Retinal pigment epithelial cell (primary cell): Measurements from ENCODE around the gene LCA5L.

Source experiments
- DNase-seq: peaks from one replicate; pipeline ENCODE4 v3.0.0-alpha.2; 2010; ENCODE audit warnings: low read depth
- H3K4me3 ChIP-seq: 2 replicates; pipeline ENCODE4 v1.5.1; 2011; ENCODE audit warnings: mild to moderate bottlenecking, low read length, control low read depth, moderate library complexity
- TF ChIP-seq, protein P1 (sequence below): conservative IDR thresholded peaks from 2 replicates; pipeline ENCODE4 v1.5.1; 2011; ENCODE audit warnings: low read depth, low read length, control low read depth, inconsistent platforms

Gene LCA5L

DNA sequence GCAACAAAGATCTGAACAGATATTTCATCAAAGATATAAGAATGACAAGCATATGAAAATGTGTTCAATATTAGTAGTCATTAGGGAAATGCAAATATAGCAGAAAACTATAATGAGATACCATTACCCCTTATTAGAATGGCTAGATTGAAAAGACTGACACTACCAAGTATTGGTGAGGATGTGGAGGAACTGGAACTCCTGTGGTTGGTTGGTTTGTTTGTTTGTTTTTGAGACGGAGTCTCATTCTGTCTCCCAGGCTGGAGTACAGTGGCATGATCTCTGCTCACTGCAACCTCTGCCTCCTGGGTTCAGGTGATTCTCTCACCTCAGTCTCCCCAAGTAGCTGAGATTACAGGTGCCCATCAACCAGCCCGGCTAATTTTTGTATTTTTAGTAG, 77.8 kb downstream of the LCA5L start:
- H3K4me3 ChIP-seq: no peak overlapping the region
- DNase-seq: no peak
- TF ChIP-seq, protein P1, sequence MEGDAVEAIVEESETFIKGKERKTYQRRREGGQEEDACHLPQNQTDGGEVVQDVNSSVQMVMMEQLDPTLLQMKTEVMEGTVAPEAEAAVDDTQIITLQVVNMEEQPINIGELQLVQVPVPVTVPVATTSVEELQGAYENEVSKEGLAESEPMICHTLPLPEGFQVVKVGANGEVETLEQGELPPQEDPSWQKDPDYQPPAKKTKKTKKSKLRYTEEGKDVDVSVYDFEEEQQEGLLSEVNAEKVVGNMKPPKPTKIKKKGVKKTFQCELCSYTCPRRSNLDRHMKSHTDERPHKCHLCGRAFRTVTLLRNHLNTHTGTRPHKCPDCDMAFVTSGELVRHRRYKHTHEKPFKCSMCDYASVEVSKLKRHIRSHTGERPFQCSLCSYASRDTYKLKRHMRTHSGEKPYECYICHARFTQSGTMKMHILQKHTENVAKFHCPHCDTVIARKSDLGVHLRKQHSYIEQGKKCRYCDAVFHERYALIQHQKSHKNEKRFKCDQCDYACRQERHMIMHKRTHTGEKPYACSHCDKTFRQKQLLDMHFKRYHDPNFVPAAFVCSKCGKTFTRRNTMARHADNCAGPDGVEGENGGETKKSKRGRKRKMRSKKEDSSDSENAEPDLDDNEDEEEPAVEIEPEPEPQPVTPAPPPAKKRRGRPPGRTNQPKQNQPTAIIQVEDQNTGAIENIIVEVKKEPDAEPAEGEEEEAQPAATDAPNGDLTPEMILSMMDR: no peak

- TF ChIP-seq, protein P1: no peak
- H3K4me3 ChIP-seq: no peak overlapping the region
- no peak for DNase-seq
Measured at GRCh38 chr21:39366563-39366962, 79.0 kb downstream of the LCA5L start.

- H3K4me3 ChIP-seq: no peak overlapping the region
- no peak for DNase-seq
- TF ChIP-seq, protein P1: no peak
Measured at GRCh38 chr21:39364949-39365348, 80.6 kb downstream of the LCA5L start.

GRCh38 chr21:39363607-39364555, 81.7 kb downstream of the LCA5L start:
- TF ChIP-seq, protein P1: no peak
- no peak for DNase-seq
- no peak overlapping the region for H3K4me3 ChIP-seq

DNA sequence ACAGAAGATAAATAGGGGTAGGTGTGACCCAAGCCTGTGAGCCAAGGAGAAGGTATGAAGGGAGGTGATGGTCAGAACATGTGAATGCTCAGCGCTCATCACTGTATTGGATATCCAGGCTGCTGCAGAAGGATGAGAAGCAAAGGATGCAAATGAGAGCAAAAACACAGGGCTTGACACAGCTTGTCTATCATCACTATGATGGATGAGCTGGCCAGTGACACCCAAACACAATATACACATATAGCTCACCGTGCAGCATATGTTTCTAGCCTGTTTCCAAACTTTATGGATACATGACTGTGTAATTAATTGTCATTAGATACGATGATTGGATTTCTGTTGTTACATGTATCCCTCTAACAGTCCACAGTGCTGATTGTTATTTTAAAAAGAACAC, 82.8 kb downstream of the LCA5L start:
- no peak for DNase-seq
- TF ChIP-seq, protein P1: no peak
- no peak overlapping the region for H3K4me3 ChIP-seq

GRCh38 chr21:39359382-39359781, 86.2 kb downstream of the LCA5L start:
- no peak overlapping the region for H3K4me3 ChIP-seq
- TF ChIP-seq, protein P1: no peak
- no peak for DNase-seq
